Parietal lobe (tissue), 2 donors: ENCODE results near the gene CTPS2. TPM values are rescaled to one million over a fixed set of nuclear protein-coding genes. Genes with fewer than 3 reads are reported as not detected.

Experiments used
- small RNA-seq: library from RNA; depleted of rRNA; stranded (forward); fragments of <200 nt; gene quantifications from one replicate; pipeline ENCODE3, GENCODE V24; 2014; ENCODE audit warnings: low replicate concordance
- total RNA-seq: library from RNA; depleted of rRNA; stranded (reverse); fragments of >200 nt; gene quantifications from one replicate; pipeline ENCODE4 v1.2.3, GENCODE V29; 2014

The CTPS2 gene
- total RNA-seq, result 43.8 TPM

GRCh38 chrX:16712548-16713155 lies at the start of gene CTPS2:
Gene CTPS2 (minus strand): TSS chrX:16712669. CDS start chrX:16702902, 9,767 bp downstream.

GRCh38 chrX:16719334-16720084 lies 7.0 kb upstream of the CTPS2 start, which contains the start of gene SYAP1:
Gene SYAP1 (plus strand): TSS chrX:16719612. CDS start chrX:16719725, 113 bp downstream.

GRCh38 chrX:16649858-16650257 lies 62.6 kb downstream of the CTPS2 start, which contains the start of gene S100G:
Gene S100G (plus strand): TSS chrX:16650158. CDS start chrX:16651007, 849 bp downstream.

Small RNA genes lying within 50 kb of the gene (small RNA-seq; reads per million reads assigned to genes)
- not detected for gene MIR548AM

Other genes with a start within 250 kb of the CTPS2 start
- not detected for gene S100G, start 62.5 kb downstream of the CTPS2 start, total RNA-seq
- 16.0 TPM for gene SYAP1, start 6.9 kb upstream of the CTPS2 start, total RNA-seq
- gene TXLNG, start 73.8 kb upstream of the CTPS2 start, total RNA-seq, result 13.1 TPM
- gene RBBP7, start 157.7 kb upstream of the CTPS2 start, total RNA-seq, result 69.8 TPM
- 24.4 TPM for gene REPS2, start 234.0 kb upstream of the CTPS2 start, total RNA-seq